SK-N-SH treated with all-trans-retinoic acid at 6 μM for 48 hours (cell line): Measurements from ENCODE around the gene ACTN1.

Experiments used
- ARNTL ChIP-seq: fragments of 450-650 bp; formaldehyde crosslinking; IDR thresholded peaks from 2 replicates; pipeline ENCODE4 v1.5.0; 2020; ENCODE audit warnings: low read depth, mild to moderate bottlenecking, moderate library complexity, borderline replicate concordance
- CREB5 ChIP-seq: fragments of 250-450 bp; sonication (Bioruptor Pico); IDR thresholded peaks from 2 replicates; pipeline ENCODE4 v1.5.1; 2020; ENCODE audit warnings: low read depth, mild to moderate bottlenecking, moderate library complexity
- CSRNP3 ChIP-seq: fragments of 250-450 bp; sonication (Bioruptor Pico); IDR thresholded peaks from 2 replicates; pipeline ENCODE4 v1.5.1; 2021; ENCODE audit warnings: mild to moderate bottlenecking, moderate library complexity
- PATZ1 ChIP-seq: fragments of 250-450 bp; sonication (Bioruptor Pico); IDR thresholded peaks from 2 replicates; pipeline ENCODE4 v1.8.0; 2020; ENCODE audit warnings: mild to moderate bottlenecking, moderate library complexity, borderline replicate concordance
- POU6F1 ChIP-seq: fragments of 250-450 bp; sonication (Bioruptor Pico); IDR thresholded peaks from 2 replicates; pipeline ENCODE4 v1.8.0; 2021; ENCODE audit warnings: low read depth, mild to moderate bottlenecking, moderate library complexity, borderline replicate concordance
- PPARA ChIP-seq: fragments of 250-450 bp; sonication (Bioruptor Pico); IDR thresholded peaks from 2 replicates; pipeline ENCODE4 v1.5.0; 2020; ENCODE audit warnings: mild to moderate bottlenecking, borderline replicate concordance
- SNAI2 ChIP-seq: fragments of 250-450 bp; sonication (Bioruptor Pico); IDR thresholded peaks from 2 replicates; pipeline ENCODE4 v1.5.0; 2020; ENCODE audit warnings: mild to moderate bottlenecking, moderate library complexity
- TCF4 ChIP-seq: fragments of 250-450 bp; sonication (Bioruptor Pico); IDR thresholded peaks from 2 replicates; pipeline ENCODE4 v1.8.0; 2021; ENCODE audit warnings: mild to moderate bottlenecking, moderate library complexity, borderline replicate concordance
- TOX ChIP-seq: fragments of 250-450 bp; sonication (Bioruptor Pico); IDR thresholded peaks from 2 replicates; pipeline ENCODE4 v1.8.0; 2021; ENCODE audit warnings: mild to moderate bottlenecking, moderate library complexity, borderline replicate concordance
- TSHZ2 ChIP-seq: fragments of 250-450 bp; sonication (Bioruptor Pico); IDR thresholded peaks from 2 replicates; pipeline ENCODE4 v1.5.0; 2020; ENCODE audit warnings: mild to moderate bottlenecking, moderate library complexity
- ZC3H10 ChIP-seq: fragments of 250-450 bp; sonication (Bioruptor Pico); IDR thresholded peaks from 2 replicates; pipeline ENCODE4 v1.5.1; 2021; ENCODE audit warnings: mild to moderate bottlenecking, moderate library complexity
- ZFP3 ChIP-seq: fragments of 250-450 bp; sonication (Bioruptor Pico); IDR thresholded peaks from 2 replicates; pipeline ENCODE4 v1.5.0; 2020; ENCODE audit warnings: mild to moderate bottlenecking, moderate library complexity
- ZFP30 ChIP-seq: fragments of 450-650 bp; formaldehyde crosslinking; IDR thresholded peaks from 2 replicates; pipeline ENCODE4 v1.5.0; 2022; ENCODE audit warnings: mild to moderate bottlenecking, moderate library complexity
- ZNF70 ChIP-seq: fragments of 450-650 bp; formaldehyde crosslinking; IDR thresholded peaks from 2 replicates; pipeline ENCODE4 v1.5.0; 2020; ENCODE audit warnings: mild to moderate bottlenecking, moderate library complexity

- TF ChIP-seq ZC3H10 (CRISPR knock-in tag) (no peak), PATZ1 (CRISPR knock-in tag) (no peak), POU6F1 (CRISPR knock-in tag) (no peak), PPARA (no peak), ZFP3 (CRISPR knock-in tag) (no peak), ARNTL (CRISPR knock-in tag) (no peak), TCF4 (CRISPR knock-in tag) (no peak), CREB5 (CRISPR knock-in tag) (no peak), CSRNP3 (CRISPR knock-in tag) (no peak), TOX (CRISPR knock-in tag) (no peak), ZNF70 (CRISPR knock-in tag) (no peak), SNAI2 (no peak), ZFP30 (CRISPR knock-in tag) (no peak), TSHZ2 (CRISPR knock-in tag) (no peak)
These were observed 154.9 kb downstream of the ACTN1 start for GRCh38 chr14:68824207-68824516.
